H9 (cell line): ENCODE measurements around the gene RNF186. TPM values are rescaled to one million over a fixed set of nuclear protein-coding genes. Genes with fewer than 3 reads are reported as not detected.

ENCODE experiments used
- DNase-seq: peaks from one replicate; pipeline ENCODE4 v3.0.0-alpha.2; 2017
- H2AFZ ChIP-seq: one replicate; pipeline ENCODE4 v1.6.1; 2013; ENCODE audit warnings: mild to moderate bottlenecking, low read length, control low read depth, moderate library complexity
- H2AK5ac ChIP-seq: 2 replicates; pipeline ENCODE4 v1.6.1; 2013; ENCODE audit warnings: low read length, control low read depth, mixed read lengths; ENCODE audit not compliant: insufficient read length
- H2BK120ac ChIP-seq: one replicate; pipeline ENCODE4 v1.6.1; 2013; ENCODE audit warnings: low read depth, mild to moderate bottlenecking, low read length, control low read depth, inconsistent platforms; ENCODE audit not compliant: poor library complexity, severe bottlenecking
- H2BK12ac ChIP-seq: 2 replicates; pipeline ENCODE4 v1.6.1; 2013; ENCODE audit warnings: low read length, control low read depth, mixed read lengths, low read depth; ENCODE audit not compliant: insufficient read length
- H2BK15ac ChIP-seq: 2 replicates; pipeline ENCODE4 v1.6.1; 2013; ENCODE audit warnings: low read depth, low read length, control low read depth
- H2BK20ac ChIP-seq: one replicate; pipeline ENCODE4 v1.6.1; 2013; ENCODE audit warnings: low read depth, mild to moderate bottlenecking, low read length, control low read depth, inconsistent platforms; ENCODE audit not compliant: poor library complexity, severe bottlenecking
- H2BK5ac ChIP-seq: 2 replicates; pipeline ENCODE4 v1.6.1; 2013; ENCODE audit warnings: low read length, control low read depth, mixed read lengths; ENCODE audit not compliant: insufficient read length
- H3K14ac ChIP-seq: 2 replicates; pipeline ENCODE4 v1.6.1; 2013; ENCODE audit warnings: low read length, control low read depth; ENCODE audit not compliant: insufficient read depth
- H3K18ac ChIP-seq: 2 replicates; pipeline ENCODE4 v1.6.1; 2013; ENCODE audit warnings: low read depth, mild to moderate bottlenecking, mixed read lengths, low read length, control low read depth; ENCODE audit not compliant: insufficient read length
- H3K23ac ChIP-seq: 2 replicates; pipeline ENCODE4 v1.6.1; 2013; ENCODE audit warnings: low read length, control low read depth, mixed read lengths, low read depth; ENCODE audit not compliant: insufficient read length
- H3K23me2 ChIP-seq: 2 replicates; pipeline ENCODE4 v1.6.1; 2013; ENCODE audit warnings: low read depth, mild to moderate bottlenecking, mixed read lengths, low read length, control low read depth; ENCODE audit not compliant: insufficient read length, poor library complexity, severe bottlenecking
- H3K27ac ChIP-seq: 2 replicates; pipeline ENCODE4 v1.5.1; 2013; ENCODE audit warnings: low read length, control low read depth, mixed read lengths, low read depth; ENCODE audit not compliant: insufficient read length
- H3K27me3 ChIP-seq: 2 replicates; pipeline ENCODE4 v1.6.1; 2013; ENCODE audit warnings: low read length, control low read depth, inconsistent platforms; ENCODE audit not compliant: insufficient read depth
- H3K4ac ChIP-seq: 2 replicates; pipeline ENCODE4 v1.6.1; 2013; ENCODE audit warnings: low read depth, mild to moderate bottlenecking, control low read depth, inconsistent platforms, low read length, moderate library complexity
- H3K4me1 ChIP-seq: 2 replicates; pipeline ENCODE4 v1.6.1; 2013; ENCODE audit warnings: low read length, control low read depth, inconsistent platforms; ENCODE audit not compliant: insufficient read depth
- H3K4me2 ChIP-seq: 2 replicates; pipeline ENCODE4 v1.6.1; 2013; ENCODE audit warnings: low read length, control low read depth, mixed read lengths; ENCODE audit not compliant: insufficient read length, insufficient read depth
- H3K56ac ChIP-seq: 2 replicates; pipeline ENCODE4 v1.6.1; 2013; ENCODE audit warnings: low read depth, mild to moderate bottlenecking, mixed read lengths, low read length, control low read depth; ENCODE audit not compliant: insufficient read length
- H3K79me1 ChIP-seq: 2 replicates; pipeline ENCODE4 v1.6.1; 2013; ENCODE audit warnings: low read depth, mild to moderate bottlenecking, moderate library complexity, low read length, control low read depth, inconsistent platforms; ENCODE audit not compliant: insufficient read depth, poor library complexity, severe bottlenecking
- H3K79me2 ChIP-seq: 2 replicates; pipeline ENCODE4 v1.6.1; 2013; ENCODE audit warnings: low read length, control low read depth, inconsistent platforms; ENCODE audit not compliant: insufficient read depth
- H3K9ac ChIP-seq: 2 replicates; pipeline ENCODE4 v1.6.1; 2013; ENCODE audit warnings: low read length, control low read depth, mixed read lengths; ENCODE audit not compliant: insufficient read length; ENCODE audit errors: extremely low read depth
- H3K9me3 ChIP-seq: one replicate; pipeline ENCODE4 v1.6.1; 2013; ENCODE audit warnings: low read depth, low read length, inconsistent platforms; ENCODE audit not compliant: control insufficient read depth
- H3T11ph ChIP-seq: one replicate; pipeline ENCODE4 v1.6.1; 2013; ENCODE audit warnings: mild to moderate bottlenecking, low read length, control low read depth, inconsistent platforms
- H4K20me1 ChIP-seq: one replicate; pipeline ENCODE4 v1.6.1; 2013; ENCODE audit not compliant: control insufficient read depth, insufficient read length, insufficient read depth
- H4K5ac ChIP-seq: 2 replicates; pipeline ENCODE4 v1.6.1; 2013; ENCODE audit warnings: low read depth, mild to moderate bottlenecking, mixed read lengths, low read length, control low read depth; ENCODE audit not compliant: insufficient read length
- H4K8ac ChIP-seq: replicated peaks from 2 replicates; pipeline ENCODE4 v1.6.1; 2013; ENCODE audit warnings: low read length, control low read depth, mixed read lengths, low read depth; ENCODE audit not compliant: insufficient read length
- H4K91ac ChIP-seq: 2 replicates; pipeline ENCODE4 v1.6.1; 2013; ENCODE audit warnings: low read depth, mild to moderate bottlenecking, moderate library complexity, mixed read lengths, low read length, control low read depth; ENCODE audit not compliant: insufficient read length
- H3K27ac Mint-ChIP-seq, 3 experiments: 2 replicates in 2 of 3; 3 replicates in 1 of 3; pipeline ENCODE4 v1.8.0; 2020 to 2021; ENCODE audit warnings: mixed read lengths in 3 of 3, mild to moderate bottlenecking in 1 of 3, moderate library complexity in 1 of 3
- H3K27me3 Mint-ChIP-seq: 2 replicates; pipeline ENCODE4 v1.8.0; 2021; ENCODE audit warnings: low read depth, mild to moderate bottlenecking, moderate library complexity, mixed read lengths
- H3K36me3 Mint-ChIP-seq, 3 experiments: 2 replicates in 2 of 3; 3 replicates in 1 of 3; pipeline ENCODE4 v1.8.0; 2020 to 2021; ENCODE audit warnings: low read depth in 3 of 3, mixed read lengths in 3 of 3; ENCODE audit not compliant: insufficient read depth in 1 of 3
- H3K4me1 Mint-ChIP-seq, 2 experiments: 2 replicates each; pipeline ENCODE4 v1.8.0; 2020; ENCODE audit warnings: mixed read lengths in 2 of 2
- H3K4me3 Mint-ChIP-seq, 2 experiments: 2 replicates in 1 of 2; 3 replicates in 1 of 2; pipeline ENCODE4 v1.8.0; 2020 to 2021; ENCODE audit warnings: mild to moderate bottlenecking in 2 of 2, mixed read lengths in 2 of 2, moderate library complexity in 1 of 2
- H3K9me3 Mint-ChIP-seq, 2 experiments: 2 replicates in 1 of 2; 3 replicates in 1 of 2; pipeline ENCODE4 v1.8.0; 2020; ENCODE audit warnings: mild to moderate bottlenecking in 2 of 2, mixed read lengths in 2 of 2, moderate library complexity in 1 of 2
- WGBS: extraction: QIAGEN DNeasy Blood & Tissue Kit; methylation state at CpG from one replicate; pipeline ENCODE4 v1.1.7; 2013; ENCODE audit warnings: missing lambda C conversion rate, low lambda C conversion rate, mixed read lengths; ENCODE audit not compliant: insufficient read length; ENCODE audit errors: extremely low coverage; 5-methylcytosine and 5-hydroxymethylcytosine counted together
- total RNA-seq: library from RNA; stranded (reverse); gene quantifications from 2 replicates; pipeline ENCODE4 v1.2.1, GENCODE V29; 2021
- TF ChIP-seq, protein P1 (sequence below): fragments of 200-600 bp; sonication (generic); conservative IDR thresholded peaks from 3 replicates; pipeline ENCODE4 v1.8.0; 2021; ENCODE audit warnings: antibody characterized with exemption, mild to moderate bottlenecking

The RNF186 gene
- total RNA-seq, 1 experiment from 2014 or later, result not detected

DNA sequence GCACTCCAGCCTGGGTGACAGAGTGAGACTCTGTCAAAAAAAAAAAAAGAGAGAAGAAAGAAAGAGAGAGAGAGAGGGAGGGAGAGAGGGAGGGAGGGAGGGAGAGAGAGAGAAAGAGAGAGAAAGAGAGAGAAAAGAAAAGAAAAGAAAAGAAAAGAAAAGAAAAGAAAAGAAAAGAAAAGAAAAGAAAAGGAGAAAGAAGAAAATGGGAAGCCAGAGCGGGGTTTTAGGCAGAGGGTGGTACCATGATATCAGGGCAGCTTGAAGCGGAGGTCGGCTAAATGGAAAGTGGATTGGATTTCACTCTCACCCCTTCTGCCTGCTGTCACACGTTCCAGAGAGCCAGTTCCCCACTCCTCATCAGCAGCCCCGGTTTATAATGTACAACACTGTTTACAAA lies 17.3 kb downstream of the RNF186 start:
- Histone ChIP-seq H2BK20ac (no peak overlapping the region), H3K4me1 (no peaks in the 10 kb centered on the region), H2BK5ac (no peak overlapping the region), H3K9ac (no peak overlapping the region), H3K9me3 (no peaks in the 10 kb centered on the region), H2AFZ (no peak overlapping the region), H4K8ac (no peak overlapping the region), H3K27me3 (peaks cover 10% of the 10 kb centered on the region; the same call in 1 of the 2 replicates), H3K79me2 (no peaks in the 10 kb centered on the region), H3K27ac (no peak overlapping the region), H4K20me1 (no peaks in the 10 kb centered on the region), H3T11ph (no peak overlapping the region), H4K91ac (no peak overlapping the region), H2BK15ac (no peak overlapping the region), H3K23ac (no peak overlapping the region), H3K23me2 (no peaks in the 10 kb centered on the region), H3K79me1 (no peaks in the 10 kb centered on the region), H3K4ac (no peak overlapping the region), H4K5ac (no peak overlapping the region), H3K14ac (no peak overlapping the region), H2BK12ac (no peak overlapping the region), H2BK120ac (no peak overlapping the region), H2AK5ac (no peak overlapping the region), H3K18ac (no peak overlapping the region), H3K56ac (no peak overlapping the region), H3K4me2 (no peak overlapping the region)
- no peak for DNase-seq
- Mint-ChIP-seq H3K4me1 (peaks cover 27 to 41% of the 10 kb centered on the region in 2 experiments), H3K4me3 (no peak overlapping the region), H3K36me3 (no peaks in the 10 kb centered on the region; a peak in 1 of 7 replicates), H3K27me3 (peaks cover 61% of the 10 kb centered on the region), H3K9me3 (no peaks in the 10 kb centered on the region; a peak in 1 of 5 replicates), H3K27ac (no peak overlapping the region)
- TF ChIP-seq, protein P1, sequence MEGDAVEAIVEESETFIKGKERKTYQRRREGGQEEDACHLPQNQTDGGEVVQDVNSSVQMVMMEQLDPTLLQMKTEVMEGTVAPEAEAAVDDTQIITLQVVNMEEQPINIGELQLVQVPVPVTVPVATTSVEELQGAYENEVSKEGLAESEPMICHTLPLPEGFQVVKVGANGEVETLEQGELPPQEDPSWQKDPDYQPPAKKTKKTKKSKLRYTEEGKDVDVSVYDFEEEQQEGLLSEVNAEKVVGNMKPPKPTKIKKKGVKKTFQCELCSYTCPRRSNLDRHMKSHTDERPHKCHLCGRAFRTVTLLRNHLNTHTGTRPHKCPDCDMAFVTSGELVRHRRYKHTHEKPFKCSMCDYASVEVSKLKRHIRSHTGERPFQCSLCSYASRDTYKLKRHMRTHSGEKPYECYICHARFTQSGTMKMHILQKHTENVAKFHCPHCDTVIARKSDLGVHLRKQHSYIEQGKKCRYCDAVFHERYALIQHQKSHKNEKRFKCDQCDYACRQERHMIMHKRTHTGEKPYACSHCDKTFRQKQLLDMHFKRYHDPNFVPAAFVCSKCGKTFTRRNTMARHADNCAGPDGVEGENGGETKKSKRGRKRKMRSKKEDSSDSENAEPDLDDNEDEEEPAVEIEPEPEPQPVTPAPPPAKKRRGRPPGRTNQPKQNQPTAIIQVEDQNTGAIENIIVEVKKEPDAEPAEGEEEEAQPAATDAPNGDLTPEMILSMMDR, result no peak
- no CpG with 5 or more reads among the region's 5 CpGs for WGBS
